HepG2 (cell line): ENCODE results near the gene CAPN15. TPM values are rescaled to one million over a fixed set of nuclear protein-coding genes. Genes with fewer than 3 reads are reported as not detected.

Source experiments
- ATF2 ChIP-seq: sonication (generic); formaldehyde crosslinking; IDR thresholded peaks from 2 replicates; pipeline ENCODE4 v1.4.0; 2020; ENCODE audit warnings: missing genetic modification reagents
- CBX5 ChIP-seq: sonication (generic); formaldehyde crosslinking; IDR thresholded peaks from 2 replicates; pipeline ENCODE4 v1.4.0; 2020; ENCODE audit warnings: missing genetic modification reagents, borderline replicate concordance
- E2F2 ChIP-seq: sonication (generic); formaldehyde crosslinking; IDR thresholded peaks from 2 replicates; pipeline ENCODE4 v1.4.0; 2020; ENCODE audit warnings: missing genetic modification reagents, borderline replicate concordance
- EED ChIP-seq: sonication (generic); formaldehyde crosslinking; IDR thresholded peaks from 2 replicates; pipeline ENCODE4 v1.5.0; 2020; ENCODE audit warnings: mild to moderate bottlenecking, missing genetic modification reagents
- HCFC1 ChIP-seq: fragments of 150-350 bp; IDR thresholded peaks from 2 replicates; pipeline ENCODE4 v1.6.1; 2014; ENCODE audit warnings: low read depth, low read length
- HDAC6 ChIP-seq: fragments of 200-600 bp; sonication (generic); IDR thresholded peaks from 2 replicates; pipeline ENCODE4 v1.7.0; 2017; ENCODE audit warnings: mild to moderate bottlenecking, antibody characterized with exemption, low read length, low read depth
- IKZF4 ChIP-seq: sonication (generic); formaldehyde crosslinking; IDR thresholded peaks from 2 replicates; pipeline ENCODE4 v1.5.1; 2020; ENCODE audit warnings: borderline replicate concordance, mild to moderate bottlenecking, low read depth, missing genetic modification reagents; ENCODE audit errors: not compliant biosample characterization
- IRF2 ChIP-seq: IDR thresholded peaks from 2 replicates; pipeline ENCODE4 v1.6.1; 2018; ENCODE audit warnings: missing genetic modification reagents, missing compliant biosample characterization
- KLF9 ChIP-seq: IDR thresholded peaks from 2 replicates; pipeline ENCODE4 v1.6.1; 2016; ENCODE audit warnings: low read depth
- MATR3 ChIP-seq: sonication (generic); formaldehyde crosslinking; IDR thresholded peaks from 2 replicates; pipeline ENCODE4 v1.4.0; 2020; ENCODE audit warnings: missing genetic modification reagents
- NR2F2 ChIP-seq: IDR thresholded peaks from 2 replicates; pipeline ENCODE4 v1.6.1; 2012; ENCODE audit warnings: low read depth, inconsistent platforms, borderline replicate concordance
- PRMT3 ChIP-seq: sonication (generic); formaldehyde crosslinking; IDR thresholded peaks from 2 replicates; pipeline ENCODE4 v1.8.1; 2022; ENCODE audit warnings: low read depth, mild to moderate bottlenecking, moderate library complexity, missing genetic modification reagents, borderline replicate concordance
- SIN3B ChIP-seq: fragments of 150-350 bp; IDR thresholded peaks from 2 replicates; pipeline ENCODE4 v1.6.1; 2014; ENCODE audit warnings: low read length
- SP1 ChIP-seq, 2 experiments: fragments of 450-650 bp in 1 of 2; sonication (generic) in 1 of 2; formaldehyde crosslinking in 1 of 2; IDR thresholded peaks; 2 replicates each; pipeline versions ENCODE4 v1.4.0 to v1.6.1; 2016 to 2020; ENCODE audit warnings: missing genetic modification reagents in 1 of 2
- TEAD2 ChIP-seq: sonication (generic); formaldehyde crosslinking; IDR thresholded peaks from 2 replicates; pipeline ENCODE4 v1.9.0; 2021; ENCODE audit warnings: missing genetic modification reagents
- TP53 ChIP-seq: sonication (generic); formaldehyde crosslinking; conservative IDR thresholded peaks from 2 replicates; pipeline ENCODE4 v1.4.0; 2020; ENCODE audit warnings: missing genetic modification reagents
- TSC22D2 ChIP-seq: sonication (generic); formaldehyde crosslinking; IDR thresholded peaks from 2 replicates; pipeline ENCODE4 v1.5.1; 2020; ENCODE audit warnings: missing genetic modification reagents, mild to moderate bottlenecking, borderline replicate concordance
- WIZ ChIP-seq: sonication (generic); formaldehyde crosslinking; IDR thresholded peaks from 2 replicates; pipeline ENCODE4 v1.5.1; 2020; ENCODE audit warnings: mild to moderate bottlenecking, missing genetic modification reagents
- ZBTB33 ChIP-seq: sonication (generic); formaldehyde crosslinking; IDR thresholded peaks from 2 replicates; pipeline ENCODE4 v1.4.0; 2020; ENCODE audit warnings: missing genetic modification reagents
- ZBTB7A ChIP-seq: sonication (generic); formaldehyde crosslinking; IDR thresholded peaks from 2 replicates; pipeline ENCODE4 v1.8.0; 2022; ENCODE audit warnings: mild to moderate bottlenecking, missing genetic modification reagents
- ZNF260 ChIP-seq: sonication (generic); formaldehyde crosslinking; IDR thresholded peaks from 2 replicates; pipeline ENCODE4 v1.4.0; 2020; ENCODE audit warnings: missing genetic modification reagents, low read depth, mild to moderate bottlenecking, borderline replicate concordance
- ZNF510 ChIP-seq: sonication (generic); formaldehyde crosslinking; IDR thresholded peaks from 2 replicates; pipeline ENCODE4 v1.4.0; 2020; ENCODE audit warnings: low read depth, mild to moderate bottlenecking, missing genetic modification reagents
- ZNF567 ChIP-seq: sonication (generic); formaldehyde crosslinking; IDR thresholded peaks from 2 replicates; pipeline ENCODE4 v1.8.1; 2023; ENCODE audit warnings: mild to moderate bottlenecking, missing genetic modification reagents, borderline replicate concordance
- ZNF577 ChIP-seq: sonication (generic); formaldehyde crosslinking; IDR thresholded peaks from 2 replicates; pipeline ENCODE4 v1.4.0; 2020; ENCODE audit warnings: mild to moderate bottlenecking, low read depth, missing genetic modification reagents, borderline replicate concordance
- ZNF703 ChIP-seq: sonication (generic); formaldehyde crosslinking; IDR thresholded peaks from 2 replicates; pipeline ENCODE4 v1.5.1; 2020; ENCODE audit warnings: missing genetic modification reagents, mild to moderate bottlenecking, moderate library complexity, borderline replicate concordance
- polyA plus RNA-seq, 8 experiments: library from polyadenylated mRNA; depleted of rRNA in 3 of 8; stranded (reverse) in 7 of 8; unstranded in 1 of 8; fragments of >200 nt; fragmentation: Illumina TruSeq in 4 of 8; extraction: Trizol in 4 of 8; gene quantifications; 2 replicates each; pipeline versions ENCODE4 v1.2.1 to v1.2.3, GENCODE V29; 2011 to 2016; ENCODE audit warnings: low read depth in 4 of 8, missing spikeins in 1 of 8, mixed read lengths in 1 of 8; ENCODE audit not compliant: insufficient read depth in 1 of 8
- total RNA-seq, 5 experiments: library from RNA; depleted of rRNA; stranded (reverse); fragments of >200 nt; fragmentation: Illumina TruSeq; extraction: Trizol; gene quantifications; 2 replicates each; pipeline ENCODE4 v1.2.3, GENCODE V29; 2016; ENCODE audit warnings: low read depth in 1 of 5
- TF ChIP-seq, protein P1 (sequence below): sonication (generic); formaldehyde crosslinking; IDR thresholded peaks from 2 replicates; pipeline ENCODE4 v1.9.0; 2021; ENCODE audit warnings: missing genetic modification reagents, borderline replicate concordance

The CAPN15 gene
- total and polyA plus RNA-seq, 2 of the 13 experiments (the other 11 are each of a cell fraction or from before 2014, with no cell fraction given), result 14.9 to 24.5 TPM

- TF ChIP-seq ZNF510 (CRISPR knock-in tag), result no peak
- no peak for TF ChIP-seq ZNF577 (CRISPR knock-in tag)
- TF ChIP-seq PRMT3 (CRISPR knock-in tag), result no peak
- TF ChIP-seq HDAC6, result no peak
- 0 out of 2 replicates have a peak, but pooled peaks have one; percentile 36 for TF ChIP-seq IRF2 (CRISPR knock-in tag)
- no peak for TF ChIP-seq TEAD2 (CRISPR knock-in tag)
- no peak for TF ChIP-seq ZNF703 (CRISPR knock-in tag)
- TF ChIP-seq TSC22D2 (CRISPR knock-in tag), result no peak
- TF ChIP-seq ATF2 (CRISPR knock-in tag), result peak; percentile 48; the same call in 1 of the 2 replicates
- TF ChIP-seq SIN3B, result no peak
- TF ChIP-seq ZNF567 (CRISPR knock-in tag), result no peak
- TF ChIP-seq CBX5 (CRISPR knock-in tag), result peak; percentile 72
- TF ChIP-seq, protein P1, sequence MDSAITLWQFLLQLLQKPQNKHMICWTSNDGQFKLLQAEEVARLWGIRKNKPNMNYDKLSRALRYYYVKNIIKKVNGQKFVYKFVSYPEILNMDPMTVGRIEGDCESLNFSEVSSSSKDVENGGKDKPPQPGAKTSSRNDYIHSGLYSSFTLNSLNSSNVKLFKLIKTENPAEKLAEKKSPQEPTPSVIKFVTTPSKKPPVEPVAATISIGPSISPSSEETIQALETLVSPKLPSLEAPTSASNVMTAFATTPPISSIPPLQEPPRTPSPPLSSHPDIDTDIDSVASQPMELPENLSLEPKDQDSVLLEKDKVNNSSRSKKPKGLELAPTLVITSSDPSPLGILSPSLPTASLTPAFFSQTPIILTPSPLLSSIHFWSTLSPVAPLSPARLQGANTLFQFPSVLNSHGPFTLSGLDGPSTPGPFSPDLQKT (CRISPR knock-in tag), result no peak
- no peak for TF ChIP-seq SP1 (IDR thresholded peaks at IDR 0.05)
- TF ChIP-seq SP1 (CRISPR knock-in tag; IDR thresholded peaks at IDR 0.05), result no peak
- no peak for TF ChIP-seq MATR3 (CRISPR knock-in tag)
- TF ChIP-seq WIZ (CRISPR knock-in tag), result no peak
- no peak for TF ChIP-seq IKZF4
- no peak for TF ChIP-seq EED (CRISPR knock-in tag)
- TF ChIP-seq ZNF260 (CRISPR knock-in tag), result no peak
- TF ChIP-seq KLF9 (CRISPR knock-in tag), result no peak
- TF ChIP-seq ZBTB7A (CRISPR knock-in tag), result 0 out of 2 replicates have a peak, but pooled peaks have one; percentile 22
- no peak for TF ChIP-seq NR2F2
- TF ChIP-seq TP53 (CRISPR knock-in tag), result no peak
- TF ChIP-seq ZBTB33, result peak; percentile 91
- no peak; the same call in 1 of the 2 replicates for TF ChIP-seq HCFC1
- no peak for TF ChIP-seq E2F2 (CRISPR knock-in tag)
Observed at GRCh38 chr16:578870-579405, 51.4 kb downstream of the CAPN15 start (continued).
